ENCODE data around the gene NFIC. TPM values are rescaled to one million over a fixed set of nuclear protein-coding genes. Genes with fewer than 3 reads are reported as not detected.

NFIC gene
- total RNA-seq, 1 experiment from 2014 or later, result 8.0 TPM

DNA sequence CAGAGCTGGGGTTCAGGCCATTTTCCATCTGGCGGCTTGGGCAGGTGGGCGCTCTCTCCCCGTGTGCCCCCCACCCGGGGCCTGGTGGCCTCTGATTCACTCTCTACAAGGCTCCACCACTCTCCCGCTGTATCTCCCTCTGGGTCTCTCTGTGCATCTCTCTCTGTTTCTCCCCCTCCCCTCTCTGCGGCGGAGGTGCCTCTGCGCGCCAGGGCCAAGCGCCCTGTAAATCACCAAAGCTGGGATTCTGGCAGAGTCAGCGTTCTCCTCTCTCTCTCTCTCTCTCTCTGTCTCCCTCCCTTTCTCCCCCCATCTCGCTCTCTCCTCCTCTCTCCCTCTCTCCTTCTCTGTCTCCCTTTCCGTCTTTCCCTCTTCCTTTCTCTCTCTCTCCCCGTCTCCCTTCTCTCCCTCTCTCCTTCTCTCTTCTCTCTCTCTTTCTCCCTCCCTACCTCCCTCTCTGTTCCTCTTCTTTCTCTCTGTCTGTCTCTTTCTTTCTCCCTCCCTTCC lies 3.9 kb downstream of the NFIC start:
- no peak overlapping the region for H2AK5ac ChIP-seq (ENCODE audit: insufficient read length, low read length)
- H2BK20ac ChIP-seq (ENCODE audit: low read depth, low read length, poor library complexity, severe bottlenecking), result no peak overlapping the region
- H3K18ac ChIP-seq (ENCODE audit: insufficient read length, low read depth, low read length), result no peak overlapping the region
- no peak overlapping the region for H2BK120ac ChIP-seq (ENCODE audit: low read depth, low read length, poor library complexity, severe bottlenecking)
- no peak overlapping the region for H3K27ac ChIP-seq (ENCODE audit: insufficient read length, low read depth, low read length)
- H3K4ac ChIP-seq (ENCODE audit: low read depth, low read length), result no peak overlapping the region
- Mint-ChIP-seq H3K27ac (no peak overlapping the region), H3K9me3 (no peaks in the 10 kb centered on the region; a peak in 2 of 5 replicates), H3K4me1 (peaks cover 6 to 46% of the 10 kb centered on the region in 2 experiments), H3K36me3 (ENCODE audit: insufficient read depth in 1 of 3, low read depth in 3 of 3) (no peaks in the 10 kb centered on the region; a peak in 1 of 7 replicates), H3K27me3 (ENCODE audit: low read depth) (peaks cover 98% of the 10 kb centered on the region), H3K4me3 (peak overlapping the region in 1 of 2 experiments; percentile 90; a peak in 3 of 5 replicates)
- DNase-seq, result peak; percentile 34
- no peak overlapping the region for H3K9ac ChIP-seq (ENCODE audit: extremely low read depth, insufficient read length, low read length)
- H3K4me2 ChIP-seq (ENCODE audit: insufficient read depth, insufficient read length, low read length), result peak overlapping the region; percentile 38
- no peak overlapping the region for H3K56ac ChIP-seq (ENCODE audit: insufficient read length, low read depth, low read length)
- H4K5ac ChIP-seq (ENCODE audit: insufficient read length, low read depth, low read length), result no peak overlapping the region
- no peak overlapping the region for H2BK5ac ChIP-seq (ENCODE audit: insufficient read length, low read length)
- no peak overlapping the region for H2BK15ac ChIP-seq (ENCODE audit: low read depth, low read length)
- TF ChIP-seq, protein P1, sequence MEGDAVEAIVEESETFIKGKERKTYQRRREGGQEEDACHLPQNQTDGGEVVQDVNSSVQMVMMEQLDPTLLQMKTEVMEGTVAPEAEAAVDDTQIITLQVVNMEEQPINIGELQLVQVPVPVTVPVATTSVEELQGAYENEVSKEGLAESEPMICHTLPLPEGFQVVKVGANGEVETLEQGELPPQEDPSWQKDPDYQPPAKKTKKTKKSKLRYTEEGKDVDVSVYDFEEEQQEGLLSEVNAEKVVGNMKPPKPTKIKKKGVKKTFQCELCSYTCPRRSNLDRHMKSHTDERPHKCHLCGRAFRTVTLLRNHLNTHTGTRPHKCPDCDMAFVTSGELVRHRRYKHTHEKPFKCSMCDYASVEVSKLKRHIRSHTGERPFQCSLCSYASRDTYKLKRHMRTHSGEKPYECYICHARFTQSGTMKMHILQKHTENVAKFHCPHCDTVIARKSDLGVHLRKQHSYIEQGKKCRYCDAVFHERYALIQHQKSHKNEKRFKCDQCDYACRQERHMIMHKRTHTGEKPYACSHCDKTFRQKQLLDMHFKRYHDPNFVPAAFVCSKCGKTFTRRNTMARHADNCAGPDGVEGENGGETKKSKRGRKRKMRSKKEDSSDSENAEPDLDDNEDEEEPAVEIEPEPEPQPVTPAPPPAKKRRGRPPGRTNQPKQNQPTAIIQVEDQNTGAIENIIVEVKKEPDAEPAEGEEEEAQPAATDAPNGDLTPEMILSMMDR (conservative IDR thresholded peaks at IDR 0.05), result no peak
- no peaks in the 10 kb centered on the region for H3K4me1 ChIP-seq (ENCODE audit: insufficient read depth, low read length)
- no peak overlapping the region for H2BK12ac ChIP-seq (ENCODE audit: insufficient read length, low read depth, low read length)
- H4K8ac ChIP-seq (replicated peaks; ENCODE audit: insufficient read length, low read depth, low read length), result no peak overlapping the region
- no peak overlapping the region for H3K23ac ChIP-seq (ENCODE audit: insufficient read length, low read depth, low read length)
- H3K27me3 ChIP-seq (ENCODE audit: insufficient read depth, low read length), result peaks cover 60% of the 10 kb centered on the region
- H4K91ac ChIP-seq (ENCODE audit: insufficient read length, low read depth, low read length), result no peak overlapping the region
- H3K23me2 ChIP-seq (ENCODE audit: insufficient read length, low read depth, low read length, poor library complexity, severe bottlenecking), result peaks cover 10% of the 10 kb centered on the region
- H3K9me3 ChIP-seq (ENCODE audit: control insufficient read depth, low read depth, low read length), result no peaks in the 10 kb centered on the region
- no peak overlapping the region for H3T11ph ChIP-seq (ENCODE audit: low read length)
- no peak overlapping the region for H2AFZ ChIP-seq (ENCODE audit: low read length)
- no peaks in the 10 kb centered on the region for H3K79me1 ChIP-seq (ENCODE audit: insufficient read depth, low read depth, low read length, poor library complexity, severe bottlenecking)
- no peaks in the 10 kb centered on the region for H3K79me2 ChIP-seq (ENCODE audit: insufficient read depth, low read length)
- no CpG with 5 or more reads among the region's 14 CpGs for WGBS (ENCODE audit: extremely low coverage, insufficient read length, low lambda C conversion rate)
- no peak overlapping the region for H3K14ac ChIP-seq (ENCODE audit: insufficient read depth, low read length)
- no peaks in the 10 kb centered on the region for H4K20me1 ChIP-seq (ENCODE audit: control insufficient read depth, insufficient read depth, insufficient read length)
